ENCODE data around the gene CFAP57. TPM values are rescaled to one million over a fixed set of nuclear protein-coding genes. Genes with fewer than 3 reads are reported as not detected.

The CFAP57 gene
- total RNA-seq, 1 donor from 2014 or later, result 0.27 TPM

- H3K4me1 Mint-ChIP-seq, result peaks cover 9% of the 10 kb centered on the region
- H3K9me3 Mint-ChIP-seq, result no peaks in the 10 kb centered on the region
- H3K27ac Mint-ChIP-seq, result no peak overlapping the region
- DNase-seq (ENCODE audit: low spot score in 2 of 2, unreplicated experiment in 2 of 2), result no peak
- H3K4me3 Mint-ChIP-seq, result no peak overlapping the region
- no peaks in the 10 kb centered on the region for H3K36me3 Mint-ChIP-seq
- no peak for TF ChIP-seq CTCF (IDR thresholded peaks at IDR 0.05; ENCODE audit: unreplicated experiment)
- no peaks in the 10 kb centered on the region for H3K27me3 Mint-ChIP-seq (ENCODE audit: low read depth)
Observed at GRCh38 chr1:43234267-43234666, 62.1 kb downstream of the CFAP57 start.

- Mint-ChIP-seq H3K27me3 (ENCODE audit: low read depth) (no peaks in the 10 kb centered on the region), H3K4me3 (no peak overlapping the region), H3K36me3 (no peaks in the 10 kb centered on the region), H3K27ac (no peak overlapping the region), H3K4me1 (peaks cover 9% of the 10 kb centered on the region), H3K9me3 (no peaks in the 10 kb centered on the region)
- DNase-seq (ENCODE audit: low spot score in 2 of 2, unreplicated experiment in 2 of 2), result no peak
- no peak for TF ChIP-seq CTCF (IDR thresholded peaks at IDR 0.05; ENCODE audit: unreplicated experiment)
Observed at GRCh38 chr1:43235040-43235439, 62.9 kb downstream of the CFAP57 start.

- DNase-seq (ENCODE audit: low spot score in 2 of 2, unreplicated experiment in 2 of 2), result peak in 1 of 2 experiments; percentile 20
- Mint-ChIP-seq H3K4me3 (no peak overlapping the region), H3K4me1 (peaks cover 9% of the 10 kb centered on the region), H3K27me3 (ENCODE audit: low read depth) (no peaks in the 10 kb centered on the region), H3K36me3 (no peaks in the 10 kb centered on the region), H3K27ac (no peak overlapping the region), H3K9me3 (peaks cover 4% of the 10 kb centered on the region)
- no peak for TF ChIP-seq CTCF (IDR thresholded peaks at IDR 0.05; ENCODE audit: unreplicated experiment)
Observed at GRCh38 chr1:43235451-43236121, 63.5 kb downstream of the CFAP57 start.

GRCh38 chr1:43237121-43237520 is 65.0 kb downstream of the CFAP57 start:
- H3K27ac Mint-ChIP-seq, result no peak overlapping the region
- no peak for DNase-seq (ENCODE audit: low spot score in 2 of 2, unreplicated experiment in 2 of 2)
- H3K36me3 Mint-ChIP-seq, result no peaks in the 10 kb centered on the region
- H3K27me3 Mint-ChIP-seq (ENCODE audit: low read depth), result no peaks in the 10 kb centered on the region
- no peak overlapping the region for H3K4me3 Mint-ChIP-seq
- peaks cover 6% of the 10 kb centered on the region for H3K4me1 Mint-ChIP-seq
- H3K9me3 Mint-ChIP-seq, result peaks cover 6% of the 10 kb centered on the region
- no peak for TF ChIP-seq CTCF (IDR thresholded peaks at IDR 0.05; ENCODE audit: unreplicated experiment)

GRCh38 chr1:43238085-43238484 is 66.0 kb downstream of the CFAP57 start:
- peak; percentile 19 for TF ChIP-seq CTCF (IDR thresholded peaks at IDR 0.05; ENCODE audit: unreplicated experiment)
- Mint-ChIP-seq H3K4me1 (no peaks in the 10 kb centered on the region), H3K36me3 (no peaks in the 10 kb centered on the region), H3K27ac (no peak overlapping the region), H3K27me3 (ENCODE audit: low read depth) (no peaks in the 10 kb centered on the region), H3K9me3 (peaks cover 6% of the 10 kb centered on the region), H3K4me3 (no peak overlapping the region)
- DNase-seq (ENCODE audit: low spot score in 2 of 2, unreplicated experiment in 2 of 2), result peak in 1 of 2 experiments; percentile 40

Data from mesothelial cell of epicardium (in vitro differentiated cells).